IMR-90 (cell line): Measurements from ENCODE around the gene NSUN4.

Experiments used
- FOS ChIP-seq: fragments of 150-350 bp; IDR thresholded peaks from 2 replicates; pipeline ENCODE4 v1.6.1; 2016; ENCODE audit warnings: low read depth, low read length
- POLR2A ChIP-seq: IDR thresholded peaks from 2 replicates; pipeline ENCODE4 v1.6.1; 2012; ENCODE audit warnings: mild to moderate bottlenecking, low read depth, low read length
- RAD21 ChIP-seq: IDR thresholded peaks from 2 replicates; pipeline ENCODE4 v1.6.1; 2012; ENCODE audit warnings: low read length, improper control_type of control experiment
- TF ChIP-seq, protein P1 (sequence below): conservative IDR thresholded peaks from 2 replicates; pipeline ENCODE4 v1.5.1; 2012; ENCODE audit warnings: mild to moderate bottlenecking, low read depth, low read length, improper control_type of control experiment

GRCh38 chr1:46309401-46310159 lies 31.0 kb upstream of the NSUN4 start:
- TF ChIP-seq POLR2A (no peak), RAD21 (no peak), FOS (no peak)
- TF ChIP-seq, protein P1, sequence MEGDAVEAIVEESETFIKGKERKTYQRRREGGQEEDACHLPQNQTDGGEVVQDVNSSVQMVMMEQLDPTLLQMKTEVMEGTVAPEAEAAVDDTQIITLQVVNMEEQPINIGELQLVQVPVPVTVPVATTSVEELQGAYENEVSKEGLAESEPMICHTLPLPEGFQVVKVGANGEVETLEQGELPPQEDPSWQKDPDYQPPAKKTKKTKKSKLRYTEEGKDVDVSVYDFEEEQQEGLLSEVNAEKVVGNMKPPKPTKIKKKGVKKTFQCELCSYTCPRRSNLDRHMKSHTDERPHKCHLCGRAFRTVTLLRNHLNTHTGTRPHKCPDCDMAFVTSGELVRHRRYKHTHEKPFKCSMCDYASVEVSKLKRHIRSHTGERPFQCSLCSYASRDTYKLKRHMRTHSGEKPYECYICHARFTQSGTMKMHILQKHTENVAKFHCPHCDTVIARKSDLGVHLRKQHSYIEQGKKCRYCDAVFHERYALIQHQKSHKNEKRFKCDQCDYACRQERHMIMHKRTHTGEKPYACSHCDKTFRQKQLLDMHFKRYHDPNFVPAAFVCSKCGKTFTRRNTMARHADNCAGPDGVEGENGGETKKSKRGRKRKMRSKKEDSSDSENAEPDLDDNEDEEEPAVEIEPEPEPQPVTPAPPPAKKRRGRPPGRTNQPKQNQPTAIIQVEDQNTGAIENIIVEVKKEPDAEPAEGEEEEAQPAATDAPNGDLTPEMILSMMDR: no peak
